T-helper 1 cell (primary cell): ENCODE measurements around the gene MEGF11.

Source experiments
- DNase-seq, 5 donors: peaks; one replicate each; pipeline ENCODE4 v3.0.0-alpha.2; 2012 to 2020

Gene MEGF11

DNA sequence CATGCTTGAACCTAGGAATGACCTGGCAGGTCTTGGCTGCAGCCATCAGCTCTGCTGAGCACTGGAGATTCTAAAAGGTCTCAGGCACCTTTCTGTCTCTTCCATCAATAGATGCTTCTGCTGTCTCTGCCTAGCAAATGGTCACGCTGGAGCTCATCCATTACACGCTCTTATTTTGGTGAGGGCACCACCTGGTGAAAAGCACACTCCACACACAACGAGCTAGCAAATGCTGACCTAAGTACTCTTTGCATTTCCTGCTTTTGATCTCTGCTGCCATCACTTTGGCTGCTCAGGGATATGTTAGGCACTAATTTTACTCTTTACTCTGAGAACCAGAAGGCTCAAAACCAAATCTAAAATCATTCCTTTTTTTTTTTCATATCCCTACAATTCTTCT is 293.0 kb downstream of the MEGF11 start:
- DNase-seq, result no peak

GRCh38 chr15:65958835-65959234 is 294.7 kb downstream of the MEGF11 start:
- no peak for DNase-seq

DNA sequence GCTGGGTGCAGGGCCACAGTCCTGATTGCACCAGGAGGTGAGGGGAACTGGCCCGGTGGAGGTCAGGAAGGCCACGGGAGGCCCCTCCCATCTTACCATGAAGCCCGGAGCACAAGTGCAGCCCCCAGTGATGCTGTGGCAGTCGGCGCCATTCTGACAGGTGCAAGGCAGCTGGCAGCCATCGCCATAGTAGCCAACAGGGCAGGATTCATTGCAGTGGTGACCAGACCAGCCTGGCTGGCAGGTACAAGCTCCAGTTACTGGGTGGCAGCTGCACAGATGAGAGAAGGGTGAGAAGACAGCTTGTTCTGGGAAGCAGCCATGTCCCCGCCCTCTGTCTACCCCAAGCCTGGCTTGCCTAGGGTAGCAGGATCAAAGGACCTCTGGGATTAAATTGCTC is 296.1 kb downstream of the MEGF11 start:
- DNase-seq, result no peak

DNA sequence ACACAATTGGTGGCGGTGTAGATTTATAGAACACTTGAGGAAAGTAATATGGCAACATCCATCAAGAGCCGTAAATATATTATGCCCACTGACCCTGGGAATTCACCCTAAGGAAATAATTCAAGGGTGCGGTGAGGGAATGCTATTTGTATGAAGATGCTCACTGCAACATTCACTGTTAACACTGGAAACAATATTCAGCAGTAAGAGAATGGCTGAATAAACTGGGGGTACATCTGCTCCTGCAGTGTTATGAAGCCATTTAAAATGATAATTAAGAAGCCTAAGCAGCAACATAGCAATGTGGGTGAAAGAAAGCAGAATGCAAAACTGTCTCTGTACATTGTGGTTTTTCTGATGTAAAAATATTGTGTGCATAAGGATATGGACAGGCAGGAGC is 296.7 kb downstream of the MEGF11 start:
- DNase-seq, result no peak

GRCh38 chr15:65956307-65956706 is 297.2 kb downstream of the MEGF11 start:
- no peak for DNase-seq

DNA sequence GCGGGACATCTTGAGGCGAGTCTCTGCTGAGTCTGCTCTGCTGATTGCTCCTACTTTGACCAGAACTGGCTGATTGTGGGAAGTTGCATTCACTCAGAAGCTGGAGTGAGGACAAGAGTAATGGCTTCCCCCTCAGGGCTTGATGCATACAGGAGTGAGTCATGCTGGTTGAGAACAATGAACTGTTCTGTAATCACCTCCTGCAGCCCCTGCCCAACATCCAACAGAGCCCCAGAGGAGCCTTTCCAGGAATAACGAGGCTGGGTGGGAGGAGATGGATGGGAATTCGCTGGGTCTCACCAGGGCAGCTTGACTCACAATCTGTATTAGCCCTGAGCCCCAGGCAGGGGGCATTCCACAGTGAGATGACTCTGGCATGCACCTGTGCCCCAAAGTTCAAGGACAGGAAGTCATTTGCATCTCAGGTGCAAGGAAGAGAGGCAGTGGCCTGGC is 299.2 kb downstream of the MEGF11 start:
- no peak for DNase-seq

GRCh38 chr15:65953622-65954021 is 299.9 kb downstream of the MEGF11 start:
- no peak for DNase-seq

- no peak for DNase-seq
Observed at GRCh38 chr15:65952391-65953053, 301.0 kb downstream of the MEGF11 start.

GRCh38 chr15:65951007-65951406 is 302.5 kb downstream of the MEGF11 start:
- DNase-seq, result no peak

DNA sequence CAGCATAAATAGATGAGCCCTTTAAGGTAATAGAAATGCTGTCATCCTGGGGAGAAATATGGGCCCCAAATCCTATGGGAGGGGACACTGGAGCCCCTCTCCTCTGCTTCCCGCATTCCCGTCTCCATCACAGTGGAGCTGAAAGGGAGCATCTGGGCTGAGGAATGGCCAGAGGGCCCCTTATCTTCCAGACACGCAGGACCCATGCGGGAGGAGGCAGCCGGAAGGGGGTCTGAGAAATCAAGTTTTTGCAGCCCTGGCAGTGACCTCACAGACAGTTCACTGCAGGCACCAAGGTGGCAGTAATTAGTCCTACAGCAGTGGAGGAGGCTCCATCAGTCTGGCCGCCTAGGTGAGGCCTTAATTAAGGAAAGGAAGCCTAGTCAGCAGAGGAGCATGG is 304.1 kb downstream of the MEGF11 start:
- DNase-seq, result no peak

DNA sequence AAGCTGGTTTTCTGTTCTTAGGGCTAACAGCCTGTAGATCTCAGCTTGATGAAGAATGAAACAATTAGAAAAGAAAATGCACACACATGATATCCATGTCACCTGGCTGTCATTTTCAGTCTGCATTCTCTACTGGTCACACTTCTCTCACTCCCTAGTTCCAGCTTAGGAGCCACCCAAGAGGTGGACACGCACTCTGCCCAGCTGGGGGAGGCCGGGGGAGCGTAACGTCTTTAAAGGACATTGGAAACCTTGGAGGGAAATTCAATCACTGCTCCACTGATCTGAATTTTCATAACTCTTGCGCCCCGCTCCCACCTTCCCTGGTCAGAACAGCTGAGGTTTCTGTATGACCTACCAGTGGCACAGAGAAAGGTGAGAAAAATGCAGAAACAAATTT is 304.5 kb downstream of the MEGF11 start:
- no peak for DNase-seq

- no peak for DNase-seq
Observed at GRCh38 chr15:65948383-65948782, 305.2 kb downstream of the MEGF11 start.

DNA sequence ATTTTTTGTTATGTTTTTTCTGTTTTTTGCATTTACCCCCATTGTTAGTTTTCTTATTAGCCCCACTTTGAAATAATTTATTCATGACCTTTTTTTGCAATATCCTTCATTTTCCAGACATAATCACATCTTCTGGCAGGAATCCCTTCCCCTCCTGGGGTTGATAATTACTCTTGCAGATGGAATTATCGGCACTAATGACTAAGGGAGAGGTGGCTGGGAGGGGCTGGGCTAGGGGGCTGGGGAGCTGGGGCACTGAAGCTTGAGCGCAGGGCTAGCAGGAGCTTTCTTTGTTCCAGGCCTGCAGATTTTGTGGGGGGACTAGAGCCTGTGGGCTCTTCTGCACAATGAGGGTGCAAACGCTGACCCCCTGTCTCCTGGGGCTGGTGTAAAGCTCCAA is 306.5 kb downstream of the MEGF11 start:
- no peak for DNase-seq

GRCh38 chr15:65945616-65946015 is 307.9 kb downstream of the MEGF11 start:
- no peak for DNase-seq

GRCh38 chr15:65944404-65944803 is 309.1 kb downstream of the MEGF11 start:
- DNase-seq, result no peak

DNA sequence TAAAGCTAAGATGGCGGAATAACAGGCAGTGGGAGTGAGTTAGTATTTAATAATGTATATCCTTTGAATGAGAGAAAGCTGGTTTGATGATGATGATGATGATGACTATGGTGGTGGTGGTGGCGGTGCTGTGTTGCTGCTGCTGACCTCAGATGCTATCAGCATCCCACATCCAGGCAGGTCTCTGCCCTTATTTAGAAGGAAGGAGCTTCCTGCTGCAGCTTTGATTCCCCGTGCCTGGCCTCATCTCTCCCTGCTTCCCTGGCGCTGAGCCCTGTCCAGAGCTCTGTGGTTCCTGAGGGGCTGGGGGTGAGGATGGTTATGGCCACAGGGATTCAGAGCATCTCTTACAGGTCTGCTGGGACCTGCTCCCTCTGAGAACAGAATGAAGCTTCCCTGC is 311.1 kb downstream of the MEGF11 start:
- DNase-seq, result peak in 1 of 5 donors; percentile 37

DNA sequence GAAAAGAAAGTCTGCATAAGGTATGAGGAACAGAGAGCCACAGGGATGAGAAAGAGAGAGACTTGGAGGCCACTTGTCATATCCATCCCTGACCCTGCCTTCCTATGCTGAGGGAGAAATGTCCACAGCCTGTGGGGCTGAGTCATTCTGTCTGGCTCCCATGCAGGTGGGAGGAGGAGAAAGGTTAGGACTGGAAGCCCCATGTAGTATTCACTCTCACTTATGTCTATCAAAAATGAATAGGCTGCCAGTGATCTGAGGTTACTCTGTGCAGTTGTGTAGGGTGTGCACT is 313.0 kb downstream of the MEGF11 start:
- no peak for DNase-seq

- DNase-seq, result no peak
Observed at GRCh38 chr15:65939901-65940617, 313.5 kb downstream of the MEGF11 start.

DNA sequence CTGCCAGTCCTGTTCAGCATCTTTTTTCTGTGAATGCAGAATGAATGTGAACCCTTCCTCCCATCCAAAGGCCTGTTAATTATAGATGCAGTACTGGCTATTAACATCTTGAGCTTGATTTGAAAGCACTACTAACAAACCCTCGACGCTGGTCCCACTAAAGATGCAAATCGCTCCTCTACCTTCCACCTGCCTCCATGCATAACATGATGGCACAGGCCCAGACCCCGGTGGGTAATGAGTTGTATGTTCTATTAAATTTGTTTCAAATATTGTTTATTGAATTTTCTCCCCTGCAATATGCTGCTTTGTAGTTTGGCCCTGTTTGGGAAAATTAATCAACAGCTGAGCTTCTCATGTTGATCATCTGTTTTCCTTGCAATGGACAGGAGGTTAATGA is 314.9 kb downstream of the MEGF11 start:
- DNase-seq, result no peak

DNA sequence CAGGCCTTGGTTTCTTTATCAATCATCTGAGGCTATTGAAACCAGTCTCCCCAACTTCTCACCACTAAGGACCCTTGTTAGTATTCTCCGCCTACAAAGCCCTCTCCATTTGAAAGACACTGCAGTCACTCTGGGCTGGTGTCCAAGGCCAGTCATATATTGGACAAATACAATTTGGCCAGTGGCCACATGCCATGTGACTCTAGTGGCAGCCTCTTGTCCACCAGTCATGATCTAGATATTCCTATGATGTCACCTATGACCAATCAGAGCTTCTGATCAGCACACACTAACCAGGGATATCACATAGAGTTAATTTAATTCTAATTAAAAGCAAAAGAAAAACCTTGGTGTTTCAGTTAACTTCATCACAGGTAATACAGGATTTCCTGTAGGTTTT is 316.1 kb downstream of the MEGF11 start:
- DNase-seq, result no peak

DNA sequence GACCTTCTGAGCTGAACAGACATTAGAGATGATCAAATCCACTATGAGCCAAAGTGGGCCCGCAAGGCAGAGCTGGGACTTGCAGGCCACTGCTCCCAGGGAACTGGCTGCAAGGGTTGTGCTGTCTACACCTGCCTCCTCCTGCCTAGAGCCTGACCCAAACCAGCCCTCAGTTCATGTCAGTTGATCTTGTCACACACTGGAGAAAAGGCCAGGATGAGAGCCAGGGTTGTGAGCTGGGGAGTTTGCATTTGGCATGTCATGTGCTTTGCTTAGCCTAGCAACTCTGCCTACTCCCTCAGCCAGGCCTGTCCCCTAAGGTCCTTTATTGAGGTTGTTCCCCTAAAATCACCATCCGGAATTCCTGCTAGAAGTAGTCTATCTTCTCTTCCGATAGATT is 316.5 kb downstream of the MEGF11 start:
- DNase-seq, result no peak

GRCh38 chr15:65936282-65936681 is 317.3 kb downstream of the MEGF11 start:
- no peak for DNase-seq

- no peak for DNase-seq
Observed at GRCh38 chr15:65935391-65935790, 318.2 kb downstream of the MEGF11 start.

GRCh38 chr15:65931221-65931620 is 322.3 kb downstream of the MEGF11 start:
- no peak for DNase-seq

- no peak for DNase-seq
Observed at GRCh38 chr15:65930134-65930533, 323.4 kb downstream of the MEGF11 start.
